ENCODE data around the gene TTLL13. TPM values are rescaled to one million over a fixed set of nuclear protein-coding genes. Genes with fewer than 3 reads are reported as not detected.
A peak's percentile ranks its signal among the peaks of the same experiment; 100 is the strongest.
"Not testable (repeated sequence)": the region's sequence is repeated elsewhere in the genome, so short reads cannot be mapped to it uniquely, and the experiment has no call there.

Gene TTLL13
- polyA plus RNA-seq, 6 donors from 2014 or later, result 0.11 to 1.4 (median 0.34) TPM; not detected in 2

DNA sequence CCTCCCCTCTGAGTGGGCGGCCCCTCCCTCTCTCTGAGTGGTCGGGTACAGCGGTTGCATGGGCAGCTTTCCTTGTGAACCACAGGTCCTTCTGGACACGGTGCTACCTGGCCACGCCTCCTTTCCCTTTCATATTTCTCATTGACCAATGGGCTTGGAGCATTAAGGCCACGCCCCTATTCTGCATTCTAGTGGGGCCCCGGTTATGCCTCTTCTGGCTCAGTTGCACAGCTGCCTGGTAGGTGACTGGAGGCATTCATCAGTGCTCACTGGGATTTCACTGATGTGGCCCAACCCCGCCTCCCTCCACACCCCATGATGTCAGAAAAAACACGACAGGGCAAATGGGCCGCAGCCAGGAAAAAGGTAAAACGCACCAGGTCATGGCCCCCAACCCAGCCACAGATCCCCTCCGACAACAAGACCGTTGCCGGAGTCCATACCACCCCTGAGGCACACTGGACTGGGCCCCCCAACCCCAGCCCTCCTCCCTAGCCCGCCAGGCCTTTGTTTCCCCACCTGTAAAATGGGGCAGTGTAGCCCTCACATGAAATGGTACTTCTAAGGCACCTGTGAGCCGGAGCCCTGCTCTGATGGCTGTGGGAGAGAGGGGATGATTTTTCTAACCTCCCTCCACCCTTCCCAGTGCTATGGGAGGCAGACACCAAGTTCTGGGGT lies 42.5 kb downstream of the TTLL13 start:
- no peak for DNase-seq
- Mint-ChIP-seq H3K27ac (no peak overlapping the region), H3K4me1 (peaks cover 5 to 11% (median 8%) of the 10 kb centered on the region in 3 donors), H3K9me3 (no peaks in the 10 kb centered on the region), H3K4me3 (no peak overlapping the region), H3K27me3 (peaks cover 0 to 14% (median 0%) of the 10 kb centered on the region in 3 donors), H3K36me3 (no peaks in the 10 kb centered on the region)
- ATAC-seq (ENCODE audit: low read depth in 2 of 2), result no peak

DNA sequence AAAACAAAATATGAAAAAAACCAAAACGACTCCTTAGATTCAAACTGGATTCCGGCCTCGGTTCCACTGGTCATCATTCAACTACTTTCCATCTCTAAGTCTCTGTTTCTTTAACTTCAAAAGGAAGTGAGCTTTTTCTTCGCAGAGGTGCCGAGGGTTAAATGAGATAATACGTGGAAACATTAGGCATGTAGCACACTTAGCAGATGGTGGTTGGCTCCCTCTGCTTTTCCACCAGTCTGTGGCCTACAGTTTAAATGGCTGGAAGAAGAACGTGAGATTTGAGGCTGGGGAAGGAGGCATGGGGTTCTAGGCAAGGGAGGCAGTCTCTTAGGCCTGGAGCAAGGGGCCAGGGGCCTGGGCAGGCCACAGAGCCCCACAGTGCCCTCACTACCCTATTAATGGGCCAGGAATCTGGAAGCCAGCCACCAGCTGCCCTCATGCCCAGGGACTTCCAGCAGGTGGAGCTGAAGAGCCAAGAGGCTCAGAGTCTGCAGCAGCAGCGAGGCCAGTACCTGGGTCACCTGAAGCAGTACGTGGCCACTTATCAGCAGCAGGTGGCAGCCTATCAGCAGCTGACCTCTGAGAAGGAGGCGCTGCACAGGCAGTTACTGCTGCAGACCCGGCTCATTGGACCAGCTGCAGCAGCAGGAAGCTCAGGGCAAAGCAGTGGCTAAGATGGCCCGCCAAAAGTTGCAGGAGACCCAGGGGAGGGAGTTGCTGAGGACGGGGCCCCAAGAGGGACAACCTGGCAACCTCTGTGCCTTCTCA lies 43.9 kb downstream of the TTLL13 start:
- not testable (repeated sequence) for H3K36me3 Mint-ChIP-seq, H3K9me3 Mint-ChIP-seq, H3K27ac Mint-ChIP-seq
- H3K27me3 Mint-ChIP-seq, result peaks cover 0 to 14% (median 0%) of the 10 kb centered on the region in 3 donors
- peak; percentile 57 for DNase-seq
- H3K4me3 Mint-ChIP-seq, result peak overlapping the region in 3 of 8 donors; percentile 32 to 37 (median 33)
- peak in 1 of 2 donors; percentile 35 for ATAC-seq (ENCODE audit: low read depth in 2 of 2)
- peaks cover 5 to 11% (median 8%) of the 10 kb centered on the region in 3 donors for H3K4me1 Mint-ChIP-seq

DNA sequence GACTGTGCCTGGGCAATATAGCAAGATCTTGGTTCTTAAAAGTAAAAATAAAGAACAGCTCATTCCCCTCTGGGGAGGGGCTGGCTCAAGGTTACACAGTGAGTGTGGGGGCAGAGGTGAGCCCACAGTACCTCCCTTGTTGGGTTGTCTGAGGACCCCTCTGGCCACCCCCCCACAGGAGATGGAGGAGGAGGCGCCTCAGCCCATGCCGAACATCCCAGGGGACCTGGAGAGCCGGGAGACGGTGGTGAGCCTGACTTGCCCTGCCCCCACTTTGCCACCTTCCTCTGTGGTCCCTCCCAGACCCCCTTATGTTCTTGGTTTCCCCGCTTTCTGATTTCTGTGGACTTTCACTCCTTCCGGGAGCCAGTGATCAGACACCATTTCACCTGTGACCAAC lies 44.8 kb downstream of the TTLL13 start:
- no peak overlapping the region for H3K4me3 Mint-ChIP-seq
- ATAC-seq (ENCODE audit: low read depth in 2 of 2) (no peak), DNase-seq (no peak)
- peaks cover 5 to 11% (median 8%) of the 10 kb centered on the region in 3 donors for H3K4me1 Mint-ChIP-seq
- H3K27me3 Mint-ChIP-seq, result peaks cover 0 to 14% (median 0%) of the 10 kb centered on the region in 3 donors
- H3K27ac Mint-ChIP-seq, result peak overlapping the region in 2 of 6 donors; percentile 21 to 42
- H3K36me3 Mint-ChIP-seq, result no peaks in the 10 kb centered on the region
- no peaks in the 10 kb centered on the region for H3K9me3 Mint-ChIP-seq

DNA sequence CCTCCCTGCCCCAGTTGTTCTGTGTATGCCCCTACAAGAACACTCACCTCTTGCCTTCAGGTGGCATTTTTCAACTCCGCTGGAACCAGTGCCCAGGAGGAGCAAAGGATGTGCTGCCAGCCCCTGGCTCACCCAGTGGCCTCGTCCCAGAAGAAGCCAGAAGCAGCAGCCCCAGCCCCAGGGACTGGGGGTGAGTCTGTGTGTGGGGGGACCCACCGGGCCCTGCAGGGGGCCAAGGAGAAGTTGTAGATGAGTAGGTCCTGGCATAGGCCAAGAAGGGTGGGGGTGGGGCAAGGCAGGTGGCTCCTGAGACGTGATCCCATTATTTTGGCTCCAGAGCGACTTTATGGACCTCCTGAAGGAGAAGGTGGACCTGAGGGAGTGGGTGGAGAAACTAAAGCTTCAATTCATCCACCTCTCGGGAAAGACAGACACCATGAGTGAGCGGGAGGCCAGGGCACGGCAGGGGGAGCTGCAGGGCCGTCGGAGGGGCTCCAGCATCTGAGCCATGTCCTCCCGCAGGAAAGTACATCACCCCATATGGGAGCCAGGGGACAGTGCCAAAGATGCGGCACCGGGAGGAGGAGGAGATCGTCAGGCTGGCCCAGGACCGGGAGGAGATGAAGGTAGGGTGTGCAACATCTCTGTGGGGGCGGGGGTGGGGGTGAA lies 45.4 kb downstream of the TTLL13 start:
- peaks cover 0 to 14% (median 0%) of the 10 kb centered on the region in 3 donors for H3K27me3 Mint-ChIP-seq
- ATAC-seq (ENCODE audit: low read depth in 2 of 2) (no peak), DNase-seq (no peak)
- peak overlapping the region in 3 of 6 donors; percentile 11 to 42 (median 12) for H3K27ac Mint-ChIP-seq
- H3K4me3 Mint-ChIP-seq, result no peak overlapping the region
- peaks cover 5 to 11% (median 8%) of the 10 kb centered on the region in 3 donors for H3K4me1 Mint-ChIP-seq
- no peaks in the 10 kb centered on the region for H3K36me3 Mint-ChIP-seq
- no peaks in the 10 kb centered on the region for H3K9me3 Mint-ChIP-seq

DNA sequence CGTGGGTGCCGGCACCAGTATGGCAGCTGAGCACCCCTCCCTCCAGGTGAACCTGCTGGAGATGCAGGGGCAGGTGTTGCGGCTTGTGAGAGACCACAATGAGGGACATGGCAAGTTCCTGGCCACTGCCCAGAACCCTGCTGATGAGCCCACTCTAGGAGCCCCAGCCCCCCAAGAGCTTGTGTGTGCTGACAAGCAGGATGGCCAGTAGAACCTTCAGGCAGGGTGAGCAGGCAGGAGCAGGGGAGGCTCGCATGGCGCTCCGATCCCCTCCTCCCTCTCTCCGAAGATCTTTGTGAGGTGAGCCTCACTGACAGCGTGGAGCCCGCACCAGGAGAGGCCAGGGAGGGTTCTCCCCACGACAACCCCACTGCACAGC lies 45.9 kb downstream of the TTLL13 start:
- Mint-ChIP-seq H3K9me3 (no peaks in the 10 kb centered on the region), H3K27me3 (peaks cover 0 to 14% (median 0%) of the 10 kb centered on the region in 3 donors), H3K36me3 (no peaks in the 10 kb centered on the region), H3K4me3 (no peak overlapping the region), H3K4me1 (peaks cover 5 to 11% (median 8%) of the 10 kb centered on the region in 3 donors), H3K27ac (no peak overlapping the region)
- ATAC-seq (ENCODE audit: low read depth in 2 of 2), result no peak
- no peak for DNase-seq

DNA sequence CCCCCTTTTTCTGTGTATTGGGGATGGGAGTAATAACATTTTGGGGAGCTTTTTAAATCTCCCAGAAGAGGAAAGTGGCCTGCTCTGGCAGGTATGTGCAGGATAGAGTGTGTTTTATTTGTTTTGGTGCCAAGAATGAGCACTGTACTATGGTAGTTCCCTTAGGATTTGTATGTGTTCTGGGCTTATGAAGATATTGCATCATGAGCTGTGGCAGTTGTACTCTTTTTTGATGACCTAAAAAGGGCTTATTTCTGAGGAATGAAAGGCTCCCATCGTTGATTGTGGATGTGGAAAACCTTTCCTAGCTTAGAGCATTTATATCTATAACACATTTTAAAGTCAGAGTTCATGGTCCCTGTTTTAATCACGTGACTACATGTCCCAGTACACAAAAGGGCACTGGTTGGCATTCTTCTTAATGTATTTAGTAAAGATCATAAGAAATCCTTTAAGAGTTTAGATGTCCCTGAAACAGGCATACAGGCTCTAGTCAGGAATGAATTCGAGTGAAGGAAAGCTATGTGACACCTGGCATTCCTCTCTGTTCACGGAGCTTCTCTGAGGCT lies 47.0 kb downstream of the TTLL13 start:
- Mint-ChIP-seq H3K4me1 (peaks cover 11 to 21% (median 13%) of the 10 kb centered on the region in 3 donors), H3K27me3 (peaks cover 0 to 14% (median 0%) of the 10 kb centered on the region in 3 donors)
- H3K27ac Mint-ChIP-seq; ATAC-seq (ENCODE audit: low read depth in 2 of 2); DNase-seq; H3K36me3 Mint-ChIP-seq; H3K9me3 Mint-ChIP-seq; H3K4me3 Mint-ChIP-seq: not testable (repeated sequence)

DNA sequence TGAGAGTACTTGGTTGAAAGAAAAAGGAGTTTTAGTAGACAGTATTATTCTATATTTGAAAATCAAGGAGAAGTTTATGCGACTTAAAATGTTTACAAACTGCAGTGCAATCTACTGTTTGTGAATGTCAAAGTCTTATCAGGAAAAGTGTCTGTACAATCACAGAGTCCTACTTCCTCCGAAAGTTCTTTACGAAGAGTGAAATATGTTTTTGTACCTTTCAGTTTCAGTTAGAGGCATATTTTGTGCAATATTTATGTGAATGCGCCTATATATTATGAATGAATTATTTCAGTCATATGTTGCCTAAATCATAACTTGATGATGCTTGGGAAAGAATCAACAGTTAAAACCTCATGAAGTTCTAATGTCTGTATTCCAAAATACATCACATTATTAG lies 47.7 kb downstream of the TTLL13 start:
- Mint-ChIP-seq H3K4me1 (peaks cover 11 to 22% (median 14%) of the 10 kb centered on the region in 3 donors), H3K36me3 (no peaks in the 10 kb centered on the region), H3K4me3 (no peak overlapping the region), H3K27me3 (peaks cover 0 to 14% (median 0%) of the 10 kb centered on the region in 3 donors), H3K27ac (no peak overlapping the region), H3K9me3 (no peaks in the 10 kb centered on the region)
- DNase-seq (no peak), ATAC-seq (ENCODE audit: low read depth in 2 of 2) (no peak)

DNA sequence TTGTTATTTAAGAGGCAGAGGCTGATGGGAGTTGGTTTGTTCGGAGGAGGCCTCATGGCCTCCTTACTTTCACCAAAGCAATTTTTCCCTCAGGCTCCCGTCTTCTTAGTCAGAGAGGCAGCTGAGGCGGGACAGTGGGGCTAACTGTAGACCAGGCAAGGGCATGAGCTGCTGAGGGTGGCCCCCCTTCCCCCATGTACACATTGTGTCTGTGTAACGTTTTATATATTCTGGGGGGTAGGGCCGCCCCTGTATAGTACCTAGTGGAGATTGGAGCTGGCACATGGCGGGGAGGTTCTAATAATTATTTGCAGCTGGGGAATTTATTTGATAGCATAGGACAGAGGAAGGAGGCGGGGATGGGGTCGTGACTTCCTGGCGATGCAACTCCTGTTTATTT lies 51.2 kb downstream of the TTLL13 start:
- ATAC-seq (ENCODE audit: low read depth in 2 of 2) (no peak), DNase-seq (no peak)
- Mint-ChIP-seq H3K36me3 (no peaks in the 10 kb centered on the region), H3K27me3 (no peaks in the 10 kb centered on the region), H3K9me3 (no peaks in the 10 kb centered on the region), H3K4me1 (peaks cover 3 to 11% (median 9%) of the 10 kb centered on the region in 3 donors), H3K27ac (peak overlapping the region in 1 of 6 donors; percentile 6), H3K4me3 (peak overlapping the region in 2 of 8 donors; percentile 26 to 74)

DNA sequence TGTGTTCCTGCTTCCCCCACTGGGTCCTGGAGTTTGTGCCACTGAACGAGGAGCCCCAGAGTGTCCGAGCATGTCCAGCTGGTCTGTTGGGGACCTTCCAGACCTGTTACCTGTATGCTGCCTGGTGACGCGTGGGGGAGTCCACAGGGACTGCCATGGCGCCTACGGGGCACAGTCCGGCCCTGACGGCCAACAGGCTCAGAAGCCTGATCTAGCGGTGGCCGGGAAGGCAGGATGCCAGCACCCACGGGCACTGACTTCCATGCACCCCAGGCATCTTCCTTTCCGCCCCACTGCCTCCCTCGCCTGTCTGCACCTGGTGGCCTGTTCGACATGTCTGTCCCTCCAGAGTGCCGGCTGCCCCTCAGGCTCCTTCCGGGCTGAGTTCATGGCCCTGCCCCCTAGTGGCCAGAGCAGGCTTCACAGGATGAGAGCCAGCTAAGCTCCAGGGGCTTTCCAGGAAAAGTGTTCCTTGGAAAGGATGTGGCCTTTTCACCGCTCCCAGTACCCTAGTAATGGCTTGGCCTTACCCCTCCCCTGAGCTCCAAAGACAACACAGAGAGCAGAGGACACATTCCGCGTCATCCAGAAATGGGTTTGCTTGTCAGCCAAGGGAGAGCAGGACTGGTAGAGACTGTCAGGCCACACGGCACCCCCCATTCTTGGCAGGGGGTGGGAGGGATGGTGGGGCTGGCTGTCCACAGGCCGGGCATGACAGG lies 51.8 kb downstream of the TTLL13 start:
- Mint-ChIP-seq H3K4me1 (peaks cover 5 to 13% (median 10%) of the 10 kb centered on the region in 3 donors), H3K9me3 (no peaks in the 10 kb centered on the region), H3K27me3 (no peaks in the 10 kb centered on the region), H3K36me3 (no peaks in the 10 kb centered on the region), H3K4me3 (no peak overlapping the region), H3K27ac (peak overlapping the region in 3 of 6 donors; percentile 43 to 65 (median 59))
- peak; percentile 37 for DNase-seq
- peak; percentile 47 to 63 for ATAC-seq (ENCODE audit: low read depth in 2 of 2)

DNA sequence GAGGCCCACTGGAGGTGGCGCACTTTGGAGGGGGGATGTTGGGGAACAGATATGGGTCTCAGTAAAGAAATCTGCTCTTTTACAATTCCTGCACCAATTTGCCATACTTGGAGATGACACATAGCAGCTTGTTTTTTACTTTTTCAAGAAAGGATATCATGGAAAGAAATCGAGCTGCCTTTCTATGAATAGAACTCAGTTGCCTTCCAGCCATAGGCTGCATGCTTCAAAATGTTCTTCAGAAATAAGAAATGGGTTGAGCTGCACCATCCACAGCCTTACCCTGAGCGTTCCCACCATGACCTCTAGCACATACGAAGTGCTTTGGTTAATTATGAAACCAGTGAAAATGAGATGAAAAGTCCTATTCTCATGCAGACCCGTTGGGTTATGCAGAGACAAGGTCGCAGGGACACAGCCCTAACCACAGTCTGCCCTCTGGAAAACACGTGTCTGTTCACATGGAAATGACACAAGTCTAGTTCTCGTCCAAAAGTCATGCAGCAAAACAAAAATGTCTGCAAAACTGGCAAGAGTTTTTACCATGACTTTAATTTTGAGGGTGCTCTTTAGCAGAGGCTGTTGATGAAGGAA lies 52.4 kb downstream of the TTLL13 start:
- no peak for DNase-seq
- H3K9me3 Mint-ChIP-seq, result no peaks in the 10 kb centered on the region
- H3K4me1 Mint-ChIP-seq, result peaks cover 12 to 17% (median 15%) of the 10 kb centered on the region in 3 donors
- H3K36me3 Mint-ChIP-seq, result no peaks in the 10 kb centered on the region
- no peak for ATAC-seq (ENCODE audit: low read depth in 2 of 2)
- H3K27me3 Mint-ChIP-seq, result no peaks in the 10 kb centered on the region
- H3K27ac Mint-ChIP-seq, result no peak overlapping the region
- no peak overlapping the region for H3K4me3 Mint-ChIP-seq

DNA sequence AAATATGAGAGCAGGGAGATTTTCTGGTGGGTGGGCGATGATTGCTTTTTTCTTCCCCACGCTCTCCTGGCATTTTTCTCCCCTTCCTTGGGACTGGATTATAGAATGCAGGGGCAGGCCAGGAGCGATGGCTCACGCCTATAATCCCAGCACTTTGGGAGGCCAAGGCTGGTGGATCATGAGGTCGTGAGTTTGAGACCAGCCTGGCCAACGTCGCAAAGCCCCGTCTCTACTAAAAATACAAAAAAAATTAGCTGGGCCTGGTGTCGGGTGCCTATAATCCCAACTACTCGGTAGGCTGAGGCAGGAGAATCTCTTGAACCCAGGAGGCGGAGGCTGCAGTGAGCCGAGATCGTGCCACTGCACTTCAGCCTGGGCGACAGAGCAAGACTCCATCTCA lies 56.0 kb downstream of the TTLL13 start:
- not testable (repeated sequence) for H3K27me3 Mint-ChIP-seq; ATAC-seq (ENCODE audit: low read depth in 2 of 2); DNase-seq; H3K4me3 Mint-ChIP-seq; H3K9me3 Mint-ChIP-seq; H3K27ac Mint-ChIP-seq; H3K36me3 Mint-ChIP-seq
- peaks cover 15 to 20% (median 18%) of the 10 kb centered on the region in 3 donors for H3K4me1 Mint-ChIP-seq

DNA sequence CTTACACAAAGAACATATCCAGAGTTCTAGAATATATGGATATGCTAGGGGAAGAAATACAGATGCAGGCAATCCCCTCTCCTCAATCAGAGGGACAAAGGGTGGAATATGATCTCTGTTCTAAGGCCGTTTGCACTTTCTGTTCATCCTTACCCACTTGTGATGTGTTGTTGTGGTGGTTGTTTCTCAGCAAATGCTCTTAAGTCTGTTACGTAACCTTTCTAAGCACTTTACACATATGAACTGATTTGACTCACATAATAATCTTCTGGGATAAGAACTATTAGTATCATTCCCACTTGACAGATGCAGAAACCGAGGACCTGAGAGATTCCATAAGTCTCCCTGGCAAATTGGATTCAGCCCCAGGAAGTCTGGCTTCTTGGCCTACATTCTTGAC lies 56.6 kb downstream of the TTLL13 start:
- no peak for ATAC-seq (ENCODE audit: low read depth in 2 of 2)
- peak overlapping the region in 1 of 6 donors; percentile 5 for H3K27ac Mint-ChIP-seq
- H3K4me1 Mint-ChIP-seq, result peaks cover 14 to 16% (median 15%) of the 10 kb centered on the region in 3 donors
- H3K36me3 Mint-ChIP-seq, result no peaks in the 10 kb centered on the region
- DNase-seq, result no peak
- H3K9me3 Mint-ChIP-seq, result no peaks in the 10 kb centered on the region
- H3K4me3 Mint-ChIP-seq, result no peak overlapping the region
- no peaks in the 10 kb centered on the region for H3K27me3 Mint-ChIP-seq
